Central memory CD8-positive, alpha-beta T cell (primary cell): ENCODE results near the gene FKBP2.

ENCODE experiments used
- ATAC-seq: fragments of 150-1000 bp; cut with Tn5 transposase; replicated peaks from 2 replicates; pipeline ENCODE4 v1.10.0; 2022; ENCODE audit warnings: mild to moderate bottlenecking, moderate FRiP score, moderate number of reproducible peaks; ENCODE audit not compliant: poor library complexity, severe bottlenecking; ENCODE audit errors: extremely low read depth
- DNase-seq, 2 donors: peaks; one replicate each; pipeline ENCODE4 v3.0.0; 2021; ENCODE audit warnings: low spot score in 2 of 2
- H3K27ac Mint-ChIP-seq: one replicate; pipeline ENCODE4 v1.8.0; 2022; ENCODE audit warnings: low read depth, mild to moderate bottlenecking, moderate library complexity, mixed read lengths
- H3K27me3 Mint-ChIP-seq: one replicate; pipeline ENCODE4 v1.8.0; 2022; ENCODE audit warnings: mixed read lengths
- H3K36me3 Mint-ChIP-seq: one replicate; pipeline ENCODE4 v1.8.0; 2022; ENCODE audit warnings: mild to moderate bottlenecking, moderate library complexity, mixed read lengths; ENCODE audit not compliant: insufficient read depth
- H3K4me1 Mint-ChIP-seq: one replicate; pipeline ENCODE4 v1.8.0; 2022; ENCODE audit warnings: mixed read lengths
- H3K4me3 Mint-ChIP-seq: one replicate; pipeline ENCODE4 v1.8.0; 2022; ENCODE audit warnings: mild to moderate bottlenecking, moderate library complexity, mixed read lengths
- H3K9me3 Mint-ChIP-seq: one replicate; pipeline ENCODE4 v1.8.0; 2022; ENCODE audit warnings: mixed read lengths

FKBP2 gene

DNA sequence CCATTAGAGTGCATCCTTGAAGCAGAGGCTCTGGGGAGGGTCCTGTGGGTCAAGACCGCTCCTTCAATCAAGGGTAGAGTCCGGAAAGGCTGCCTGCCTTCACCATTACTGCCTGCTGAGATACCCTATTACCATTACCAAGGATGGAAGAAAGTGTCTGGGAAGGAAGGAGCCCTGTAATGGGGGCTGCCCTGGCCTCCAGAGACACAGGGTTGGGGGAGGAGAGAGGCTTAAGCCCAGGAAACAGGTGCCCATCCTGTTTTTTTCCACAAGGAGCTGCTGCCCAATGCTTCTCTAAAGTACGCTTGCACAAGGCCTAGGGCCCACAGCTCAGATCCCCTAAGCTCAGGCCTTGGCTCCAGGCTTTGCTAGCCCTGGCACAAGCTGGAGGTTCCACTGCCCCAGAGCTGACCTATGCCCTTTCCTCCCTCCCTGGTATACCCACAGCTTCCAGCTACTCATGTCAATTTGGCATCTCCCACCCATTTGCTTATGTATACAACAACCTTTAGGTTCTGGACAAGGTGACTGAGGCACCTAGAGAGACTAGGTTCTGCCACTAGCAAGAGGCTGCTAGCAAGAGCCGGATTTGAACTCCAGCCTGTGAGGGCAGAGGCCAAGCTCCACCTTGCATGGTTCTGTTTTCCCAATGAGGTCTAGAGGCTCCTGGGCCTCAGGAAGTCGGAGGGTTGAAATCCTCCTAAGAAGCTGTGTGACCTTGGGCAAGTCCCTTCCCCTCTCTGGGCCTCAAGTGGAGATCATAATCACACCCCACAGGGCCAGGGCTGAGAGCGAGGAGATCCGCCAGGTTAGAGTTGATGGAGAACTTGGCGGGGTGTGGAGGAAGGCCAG lies 8.9 kb downstream of the FKBP2 start:
- H3K27ac Mint-ChIP-seq: no peak overlapping the region
- H3K4me3 Mint-ChIP-seq: peak overlapping the region; percentile 42

DNA sequence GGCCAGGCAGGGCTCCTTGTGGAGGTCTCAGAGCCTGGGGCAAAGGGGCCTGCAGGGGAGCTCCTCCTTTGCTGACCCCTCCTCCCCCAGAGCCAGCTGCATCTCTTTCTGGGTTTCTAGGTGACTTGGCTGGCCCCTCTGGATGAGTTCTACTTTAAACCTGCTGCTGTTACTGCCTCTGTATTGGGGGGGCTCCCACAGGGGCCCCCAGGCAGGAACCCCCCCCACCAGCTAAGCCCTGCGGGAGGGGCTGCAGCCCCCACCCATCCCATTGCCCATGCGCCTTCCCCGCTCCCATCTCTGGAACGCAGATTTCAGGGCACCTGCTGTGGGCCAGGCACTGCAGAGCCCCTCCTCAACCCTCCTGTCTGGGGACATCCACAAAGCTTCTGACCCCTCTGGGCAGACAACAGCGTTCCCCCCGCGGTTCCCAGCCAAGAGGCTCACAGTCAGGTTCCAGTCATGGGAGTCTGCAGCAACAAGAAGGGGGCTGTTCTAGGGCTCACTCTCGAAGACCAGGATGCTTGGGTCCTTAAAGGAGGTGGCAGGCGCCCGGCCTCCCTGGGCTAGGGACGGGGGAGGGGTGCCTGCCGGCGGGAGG lies 9.6 kb downstream of the FKBP2 start:
- peak overlapping the region; percentile 91 for H3K4me3 Mint-ChIP-seq
- no peaks in the 10 kb centered on the region for H3K27me3 Mint-ChIP-seq
- DNase-seq (no peak), ATAC-seq (no peak)
- peaks cover 37% of the 10 kb centered on the region for H3K4me1 Mint-ChIP-seq
- no peaks in the 10 kb centered on the region for H3K9me3 Mint-ChIP-seq
- H3K27ac Mint-ChIP-seq: no peak overlapping the region
- peaks cover 10% of the 10 kb centered on the region for H3K36me3 Mint-ChIP-seq

More for the DNA sequence above, 8.9 kb downstream of the FKBP2 start:
- no peaks in the 10 kb centered on the region for H3K27me3 Mint-ChIP-seq
- DNase-seq (no peak), ATAC-seq (no peak)
- peaks cover 44% of the 10 kb centered on the region for H3K4me1 Mint-ChIP-seq
- H3K36me3 Mint-ChIP-seq: peaks cover 14% of the 10 kb centered on the region
- H3K9me3 Mint-ChIP-seq: no peaks in the 10 kb centered on the region

DNA sequence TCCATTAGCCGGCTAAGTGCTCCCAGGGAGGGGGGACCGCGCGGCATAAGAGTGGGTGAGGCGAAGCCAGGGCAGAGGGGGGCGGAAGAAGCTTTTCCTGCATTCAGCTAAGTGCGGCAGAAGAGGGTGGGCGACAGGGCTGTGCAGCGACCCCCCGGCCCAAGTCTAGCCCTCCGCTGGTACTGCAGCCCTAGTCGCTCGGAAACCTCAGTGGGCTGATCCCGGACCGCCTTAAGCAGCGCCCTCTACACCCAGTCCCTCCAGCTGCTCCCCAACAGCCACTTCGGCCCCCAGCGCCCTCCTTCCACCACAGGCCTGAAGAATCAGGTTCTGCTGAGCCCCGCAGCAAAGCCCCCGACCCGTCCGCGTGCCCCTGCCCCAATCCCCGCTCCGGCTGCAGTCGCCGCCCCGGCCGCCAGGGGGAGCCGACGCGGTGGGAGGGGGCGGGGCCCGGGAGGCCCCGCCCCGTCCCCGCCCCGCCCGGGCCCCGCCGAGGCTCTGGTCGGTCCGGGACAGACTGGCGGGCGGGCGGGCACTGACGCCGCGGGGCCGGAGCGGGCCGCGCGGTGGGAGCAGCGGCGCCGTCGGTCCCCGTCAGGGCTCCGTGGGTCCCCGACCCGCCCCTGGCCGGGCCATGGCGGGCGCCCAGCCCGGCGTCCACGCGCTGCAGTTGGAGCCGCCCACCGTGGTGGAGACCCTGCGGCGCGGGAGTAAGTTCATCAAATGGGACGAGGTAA lies 10.3 kb downstream of the FKBP2 start, which contains the start of gene PLCB3:
PLCB3 (plus strand) TSS at position 515 of the 737 bp plus-strand sequence; CDS start at position 635, 120 bp downstream.
- ATAC-seq (peak; percentile 50), DNase-seq (peak in 1 of 2 donors; percentile 50)
- Mint-ChIP-seq H3K27ac (peak within 1 kb of the TSS; percentile 87), H3K4me3 (peak within 1 kb of the TSS; percentile 91), H3K27me3 (no peaks in the 10 kb centered on the region), H3K36me3 (peaks cover 6% of the 10 kb centered on the region), H3K4me1 (peaks cover 30% of the 10 kb centered on the region), H3K9me3 (no peaks in the 10 kb centered on the region)

DNA sequence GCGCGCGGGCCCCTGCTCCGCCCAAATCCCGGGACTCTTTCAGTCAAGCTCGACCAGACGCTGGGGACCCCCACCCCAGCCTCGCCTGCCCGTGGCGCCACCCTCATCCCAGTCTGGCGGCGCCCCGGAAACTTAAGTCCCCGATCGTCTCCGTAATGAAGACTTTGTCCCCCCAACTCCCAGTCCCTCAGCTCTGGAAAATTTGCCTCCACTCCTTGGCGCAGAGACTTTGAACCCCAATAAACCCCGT lies 10.8 kb downstream of the FKBP2 start:
- no peaks in the 10 kb centered on the region for H3K9me3 Mint-ChIP-seq
- ATAC-seq (no peak), DNase-seq (no peak)
- peak overlapping the region; percentile 91 for H3K4me3 Mint-ChIP-seq
- peak overlapping the region; percentile 87 for H3K27ac Mint-ChIP-seq
- H3K27me3 Mint-ChIP-seq: no peaks in the 10 kb centered on the region
- peaks cover 30% of the 10 kb centered on the region for H3K4me1 Mint-ChIP-seq
- peaks cover 6% of the 10 kb centered on the region for H3K36me3 Mint-ChIP-seq

DNA sequence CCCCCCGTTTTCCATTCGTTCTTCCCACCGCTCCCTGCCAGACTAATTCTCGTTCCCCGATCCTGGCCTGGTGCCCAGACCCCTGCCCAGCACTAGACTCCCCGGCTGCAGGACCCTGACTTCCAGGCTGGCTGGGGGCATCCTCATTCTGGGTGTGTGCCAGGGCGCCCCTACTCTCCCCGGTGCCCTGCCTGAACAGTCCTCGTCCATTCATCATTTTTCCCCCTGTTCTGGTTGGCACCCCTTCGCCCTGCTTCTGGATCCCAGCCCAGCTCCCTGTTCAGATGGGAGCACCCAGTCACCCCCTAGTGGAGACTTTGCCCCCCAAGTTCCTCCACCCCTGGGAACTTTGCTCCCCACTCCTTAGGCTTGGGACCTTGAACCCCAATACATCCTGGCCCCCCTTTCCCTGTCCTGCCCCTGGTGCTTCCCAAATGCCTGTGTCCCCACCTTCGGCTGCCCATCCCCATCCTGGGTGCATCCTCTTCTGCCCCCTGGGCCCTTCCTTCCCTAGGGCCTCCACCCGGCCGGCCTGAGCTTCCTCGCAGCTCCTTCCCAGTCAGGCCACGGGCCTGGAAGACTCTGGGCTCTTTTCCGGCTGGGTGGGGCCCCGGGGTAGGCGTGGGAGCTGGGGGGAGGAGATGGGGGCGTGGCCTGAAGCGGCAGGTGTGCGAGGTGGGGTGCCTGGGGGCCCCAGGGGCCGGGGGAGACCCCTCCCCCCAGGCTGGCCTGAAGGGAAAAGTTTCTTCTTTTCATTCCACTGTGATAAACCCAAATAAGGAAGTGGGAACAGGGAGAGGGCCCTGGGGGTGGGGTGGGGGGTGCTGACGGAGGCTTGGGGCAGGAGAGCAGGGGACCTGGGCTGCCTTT lies 11.3 kb downstream of the FKBP2 start:
- H3K9me3 Mint-ChIP-seq: no peaks in the 10 kb centered on the region
- ATAC-seq: no peak
- H3K36me3 Mint-ChIP-seq: peaks cover 6% of the 10 kb centered on the region
- H3K27ac Mint-ChIP-seq: peak overlapping the region; percentile 87
- no peak for DNase-seq
- H3K27me3 Mint-ChIP-seq: no peaks in the 10 kb centered on the region
- H3K4me1 Mint-ChIP-seq: peaks cover 24% of the 10 kb centered on the region
- peak overlapping the region; percentile 91 for H3K4me3 Mint-ChIP-seq

DNA sequence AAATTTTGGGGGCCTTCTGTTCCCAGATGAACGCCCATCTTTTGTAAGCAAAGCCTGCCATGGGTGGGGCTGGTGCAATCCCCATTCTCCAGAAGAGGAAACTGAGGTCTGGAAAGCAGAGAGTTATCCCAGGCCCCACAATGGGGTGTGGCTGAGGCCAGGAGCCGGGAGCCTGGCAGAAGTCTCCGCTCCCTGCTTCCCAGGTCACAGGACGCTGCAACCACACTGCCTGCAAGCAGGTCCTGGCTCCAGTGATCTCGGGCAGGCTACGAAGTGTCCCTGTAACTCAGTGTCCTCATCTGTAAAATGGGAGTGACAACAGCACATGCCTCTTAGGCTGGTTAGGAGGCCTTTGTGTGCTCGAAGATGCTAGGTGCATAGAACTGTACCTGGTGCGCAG lies 12.1 kb downstream of the FKBP2 start:
- no peaks in the 10 kb centered on the region for H3K27me3 Mint-ChIP-seq
- no peak for DNase-seq
- no peak overlapping the region for H3K27ac Mint-ChIP-seq
- peak overlapping the region; percentile 91 for H3K4me3 Mint-ChIP-seq
- H3K36me3 Mint-ChIP-seq: peaks cover 10% of the 10 kb centered on the region
- no peak for ATAC-seq
- H3K9me3 Mint-ChIP-seq: no peaks in the 10 kb centered on the region
- H3K4me1 Mint-ChIP-seq: peaks cover 16% of the 10 kb centered on the region

DNA sequence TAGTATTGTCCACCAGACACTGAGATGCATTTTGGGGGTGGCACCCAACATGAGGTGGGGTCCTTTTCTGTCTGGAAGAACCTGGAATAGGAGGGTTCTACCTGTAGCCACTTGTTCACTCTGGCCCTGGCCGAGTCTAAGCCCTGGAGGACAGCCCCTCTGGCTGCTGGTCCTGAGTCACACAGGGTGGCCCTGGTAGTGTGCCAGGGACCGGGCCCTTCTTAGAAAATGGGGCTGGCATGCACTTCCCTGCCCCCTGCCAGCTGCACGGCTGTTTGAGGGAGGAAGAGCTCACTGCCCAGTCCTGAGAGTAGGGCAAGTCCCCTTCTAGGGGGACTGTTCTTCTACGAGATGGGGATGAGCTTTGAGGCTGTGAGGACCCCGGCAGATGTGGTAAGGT lies 12.6 kb downstream of the FKBP2 start:
- ATAC-seq (no peak), DNase-seq (no peak)
- Mint-ChIP-seq H3K36me3 (peaks cover 10% of the 10 kb centered on the region), H3K9me3 (no peaks in the 10 kb centered on the region), H3K4me1 (peaks cover 12% of the 10 kb centered on the region), H3K4me3 (no peak overlapping the region), H3K27ac (no peak overlapping the region), H3K27me3 (no peaks in the 10 kb centered on the region)

DNA sequence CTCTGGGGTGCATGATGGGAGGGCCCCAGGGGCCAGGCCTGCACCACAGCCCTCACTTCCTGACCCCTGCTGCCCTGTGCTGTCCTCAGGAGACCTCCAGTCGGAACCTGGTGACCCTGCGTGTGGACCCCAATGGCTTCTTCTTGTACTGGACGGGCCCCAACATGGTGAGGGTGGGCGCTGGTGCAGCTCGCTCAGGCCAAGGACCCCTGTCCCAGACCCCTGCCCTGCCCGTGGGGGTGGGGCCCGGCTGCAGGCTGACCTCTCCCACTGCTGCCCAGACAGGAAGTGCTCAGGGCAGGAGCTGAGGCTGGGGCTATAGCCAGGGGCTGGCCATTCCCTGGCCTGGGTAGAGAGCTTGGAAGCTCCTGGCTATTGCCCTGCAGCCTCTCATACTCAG lies 13.4 kb downstream of the FKBP2 start:
- peaks cover 12% of the 10 kb centered on the region for H3K36me3 Mint-ChIP-seq
- H3K27me3 Mint-ChIP-seq: no peaks in the 10 kb centered on the region
- ATAC-seq (no peak), DNase-seq (no peak)
- no peak overlapping the region for H3K27ac Mint-ChIP-seq
- H3K4me1 Mint-ChIP-seq: peaks cover 13% of the 10 kb centered on the region
- H3K9me3 Mint-ChIP-seq: no peaks in the 10 kb centered on the region
- no peak overlapping the region for H3K4me3 Mint-ChIP-seq

DNA sequence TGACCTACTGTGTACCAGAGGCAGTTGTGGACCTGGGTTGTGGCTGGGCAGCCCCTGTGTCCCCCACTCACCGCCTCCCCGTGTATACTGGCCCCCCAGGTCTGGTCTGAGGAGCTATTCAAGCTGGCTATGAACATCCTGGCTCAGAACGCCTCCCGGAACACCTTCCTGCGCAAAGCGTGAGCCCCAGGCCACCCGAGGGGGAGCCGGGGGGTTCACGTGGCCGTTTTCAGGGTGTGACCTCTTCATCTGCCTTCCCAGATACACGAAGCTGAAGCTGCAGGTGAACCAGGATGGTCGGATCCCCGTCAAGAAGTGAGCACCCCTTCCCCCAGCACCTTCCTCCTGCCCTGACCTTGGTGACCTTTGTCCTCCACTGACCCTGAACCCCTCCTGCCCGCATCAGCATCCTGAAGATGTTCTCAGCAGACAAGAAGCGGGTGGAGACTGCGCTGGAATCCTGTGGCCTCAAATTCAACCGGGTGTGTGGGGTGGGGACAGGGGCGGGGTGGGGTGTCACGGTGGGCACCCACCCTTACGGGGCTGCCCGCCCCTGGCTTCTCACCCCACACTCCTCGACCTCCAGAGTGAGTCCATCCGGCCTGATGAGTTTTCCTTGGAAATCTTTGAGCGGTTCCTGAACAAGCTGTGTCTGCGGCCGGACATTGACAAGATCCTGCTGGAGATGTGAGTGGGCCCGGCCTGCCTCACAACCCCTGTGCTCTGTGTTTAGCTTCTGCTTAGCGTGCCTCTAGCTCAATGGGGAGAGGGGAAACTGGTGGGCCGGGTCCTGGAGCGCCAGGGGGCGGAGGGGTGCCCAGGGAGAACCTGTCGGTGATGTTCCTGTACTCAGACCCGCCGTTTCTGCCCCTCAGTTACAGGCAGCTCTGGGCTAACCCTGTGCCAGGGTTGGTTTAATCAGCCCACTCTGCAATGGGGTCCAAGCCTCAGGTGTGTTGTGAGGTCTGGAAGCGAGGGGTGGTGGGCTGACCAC lies 14.5 kb downstream of the FKBP2 start:
- DNase-seq (no peak), ATAC-seq (no peak)
- Mint-ChIP-seq H3K27ac (no peak overlapping the region), H3K36me3 (peaks cover 15% of the 10 kb centered on the region), H3K4me3 (no peak overlapping the region), H3K27me3 (no peaks in the 10 kb centered on the region), H3K9me3 (no peaks in the 10 kb centered on the region), H3K4me1 (peaks cover 23% of the 10 kb centered on the region)

DNA sequence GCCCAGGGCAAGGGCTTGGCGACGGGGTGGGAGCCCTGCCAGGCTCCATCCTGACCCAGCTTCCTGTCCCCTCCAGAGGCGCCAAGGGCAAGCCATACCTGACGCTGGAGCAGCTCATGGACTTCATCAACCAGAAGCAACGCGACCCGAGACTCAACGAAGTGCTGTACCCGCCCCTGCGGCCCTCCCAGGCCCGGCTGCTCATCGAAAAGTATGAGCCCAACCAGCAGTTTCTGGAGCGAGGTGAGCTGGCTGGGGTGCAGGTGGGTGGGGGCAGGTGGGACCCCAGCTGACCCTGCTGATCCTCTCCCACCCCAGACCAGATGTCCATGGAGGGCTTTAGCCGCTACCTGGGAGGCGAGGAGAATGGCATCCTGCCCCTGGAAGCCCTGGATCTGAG lies 15.4 kb downstream of the FKBP2 start:
- no peak overlapping the region for H3K27ac Mint-ChIP-seq
- ATAC-seq (no peak), DNase-seq (no peak)
- H3K4me1 Mint-ChIP-seq: peaks cover 23% of the 10 kb centered on the region
- peaks cover 13% of the 10 kb centered on the region for H3K36me3 Mint-ChIP-seq
- H3K4me3 Mint-ChIP-seq: no peak overlapping the region
- H3K9me3 Mint-ChIP-seq: no peaks in the 10 kb centered on the region
- H3K27me3 Mint-ChIP-seq: no peaks in the 10 kb centered on the region

DNA sequence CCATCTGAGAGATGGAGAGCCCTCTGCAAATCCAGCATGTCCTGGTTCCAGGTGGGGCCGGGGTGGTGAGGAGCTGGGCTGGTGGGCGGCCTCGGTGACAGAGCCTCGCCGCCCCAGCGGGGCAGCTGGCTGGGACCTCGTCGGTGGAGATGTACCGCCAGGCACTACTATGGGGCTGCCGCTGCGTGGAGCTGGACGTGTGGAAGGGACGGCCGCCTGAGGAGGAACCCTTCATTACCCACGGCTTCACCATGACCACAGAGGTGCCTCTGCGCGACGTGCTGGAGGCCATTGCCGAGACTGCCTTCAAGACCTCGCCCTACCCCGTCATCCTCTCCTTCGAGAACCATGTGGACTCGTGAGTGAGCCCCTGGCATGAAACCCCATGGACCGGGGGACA lies 17.5 kb downstream of the FKBP2 start:
- Mint-ChIP-seq H3K36me3 (peaks cover 11% of the 10 kb centered on the region), H3K4me1 (peaks cover 15% of the 10 kb centered on the region), H3K4me3 (no peak overlapping the region), H3K9me3 (no peaks in the 10 kb centered on the region), H3K27me3 (no peaks in the 10 kb centered on the region), H3K27ac (no peak overlapping the region)
- DNase-seq: no peak
- no peak for ATAC-seq
